H1 (cell line): ENCODE measurements around the gene FCAR. TPM values are rescaled to one million over a fixed set of nuclear protein-coding genes. Genes with fewer than 3 reads are reported as not detected.

Source experiments
- CTCF ChIA-PET: fragments of 300-600 bp; sonication (Branson Sonifier 250); formaldehyde crosslinking; loops from one replicate; lab custom pipeline; 2021; ENCODE audit not compliant: partially characterized antibody; lab: Charles Lee
- POLR2A ChIA-PET: fragments of 300-600 bp; sonication (Branson Sonifier 250); formaldehyde crosslinking; loops from one replicate; lab custom pipeline; 2021; ENCODE audit warnings: inconsistent platforms; ENCODE audit not compliant: partially characterized antibody; lab: Charles Lee
- DNase-seq, 2 experiments: peaks; one replicate each; pipeline versions ENCODE4 v3.0.0 to v3.0.0-alpha.2; 2010 to 2022; ENCODE audit warnings: low spot score in 2 of 2, low read depth in 1 of 2, mixed read lengths in 1 of 2
- FAIRE-seq: peaks from 2 replicates; lab custom pipeline; 2011; peaks lifted over from hg19 to GRCh38; lab: Jason Lieb, UNC
- H2AFZ ChIP-seq: 2 replicates; pipeline ENCODE4 v1.8.1; 2012; ENCODE audit warnings: low read length, inconsistent platforms
- H2AK5ac ChIP-seq: 2 replicates; pipeline ENCODE4 v1.6.1; 2013; ENCODE audit warnings: low read depth, low read length
- H2BK120ac ChIP-seq: replicated peaks from 2 replicates; pipeline ENCODE3; 2013; ENCODE audit warnings: low read depth, low read length, inconsistent platforms
- H2BK12ac ChIP-seq: 2 replicates; pipeline ENCODE4 v1.6.1; 2013; ENCODE audit warnings: low read depth, low read length
- H2BK15ac ChIP-seq: 2 replicates; pipeline ENCODE4 v1.6.1; 2013; ENCODE audit warnings: low read length
- H2BK20ac ChIP-seq: 2 replicates; pipeline ENCODE4 v1.6.1; 2013; ENCODE audit warnings: low read length
- H2BK5ac ChIP-seq: 2 replicates; pipeline ENCODE4 v1.6.1; 2013; ENCODE audit warnings: low read depth, low read length
- H3K14ac ChIP-seq: 2 replicates; pipeline ENCODE4 v1.6.1; 2013; ENCODE audit warnings: inconsistent platforms; ENCODE audit not compliant: insufficient read length
- H3K18ac ChIP-seq: 2 replicates; pipeline ENCODE4 v1.6.1; 2013; ENCODE audit warnings: low read length; ENCODE audit errors: extremely low read depth
- H3K23ac ChIP-seq: 2 replicates; pipeline ENCODE4 v1.6.1; 2013; ENCODE audit warnings: inconsistent platforms; ENCODE audit not compliant: insufficient read length
- H3K23me2 ChIP-seq: 2 replicates; pipeline ENCODE4 v1.6.1; 2013; ENCODE audit warnings: low read depth, low read length
- H3K27ac ChIP-seq: 2 replicates; pipeline ENCODE4 v1.6.1; 2011; ENCODE audit warnings: low read depth, low read length, inconsistent platforms
- H3K27me3 ChIP-seq, 4 experiments: replicated peaks in 1 of 4; 1 replicate in 1 of 4; 2 replicates in 3 of 4; pipeline versions ENCODE4 v1.6.1 to v1.8.1; 2011 to 2013; ENCODE audit warnings: low read length in 3 of 4, mild to moderate bottlenecking in 3 of 4, inconsistent platforms in 2 of 4, mixed read lengths in 2 of 4, moderate library complexity in 1 of 4; ENCODE audit not compliant: control insufficient read depth in 3 of 4, insufficient read depth in 3 of 4; ENCODE audit errors: extremely low read depth in 1 of 4
- H3K36me3 ChIP-seq, 4 experiments: 2 replicates each; pipeline versions ENCODE4 v1.6.1 to v1.8.1; 2011 to 2013; ENCODE audit warnings: mild to moderate bottlenecking in 4 of 4, low read length in 3 of 4, moderate library complexity in 2 of 4, control low read depth in 1 of 4, inconsistent platforms in 1 of 4; ENCODE audit not compliant: insufficient read depth in 4 of 4, control insufficient read depth in 2 of 4
- H3K4ac ChIP-seq: replicated peaks from 2 replicates; pipeline ENCODE3; 2013; ENCODE audit warnings: low read length, low read depth, mixed read lengths, inconsistent platforms; ENCODE audit not compliant: insufficient read length
- H3K4me1 ChIP-seq, 4 experiments: replicated peaks in 1 of 4; 1 replicate in 1 of 4; 2 replicates in 3 of 4; pipeline versions ENCODE4 v1.6.1 to v1.8.1; 2011 to 2013; ENCODE audit warnings: low read length in 3 of 4, inconsistent platforms in 2 of 4, mixed read lengths in 1 of 4; ENCODE audit not compliant: insufficient read depth in 4 of 4, control insufficient read depth in 3 of 4
- H3K4me2 ChIP-seq, 2 experiments: 2 replicates each; pipeline versions ENCODE4 v1.6.1 to v1.8.1; 2011 to 2013; ENCODE audit warnings: low read depth in 2 of 2, low read length in 2 of 2, control low read depth in 1 of 2, inconsistent platforms in 1 of 2, mild to moderate bottlenecking in 1 of 2; ENCODE audit not compliant: insufficient read depth in 1 of 2
- H3K4me3 ChIP-seq, 4 experiments: fragments of 200-600, 300-600 bp in 1 of 4; sonication (generic), shearing (Covaris generic), sonication (Bioruptor Twin) in 1 of 4; 2 replicates each; pipeline versions ENCODE4 v1.5.1 to v1.8.1; 2011 to 2016; ENCODE audit warnings: low read length in 4 of 4, low read depth in 3 of 4, control low read depth in 2 of 4, inconsistent platforms in 2 of 4, mild to moderate bottlenecking in 2 of 4, mixed read lengths in 1 of 4, moderate library complexity in 1 of 4; ENCODE audit not compliant: insufficient read depth in 2 of 4; ENCODE audit errors: extremely low read depth in 1 of 4
- H3K56ac ChIP-seq: replicated peaks from 2 replicates; pipeline ENCODE3; 2013; ENCODE audit warnings: low read depth, mild to moderate bottlenecking, mixed read lengths, low read length, inconsistent platforms; ENCODE audit not compliant: insufficient read length
- H3K79me1 ChIP-seq: 2 replicates; pipeline ENCODE4 v1.6.1; 2013; ENCODE audit warnings: low read depth, low read length, control low read depth
- H3K79me2 ChIP-seq, 2 experiments: 2 replicates each; pipeline versions ENCODE4 v1.6.1 to v1.8.1; 2012 to 2013; ENCODE audit warnings: low read length in 2 of 2, mild to moderate bottlenecking in 2 of 2, inconsistent platforms in 1 of 2; ENCODE audit not compliant: insufficient read depth in 2 of 2, control insufficient read depth in 1 of 2
- H3K9ac ChIP-seq, 4 experiments: replicated peaks in 1 of 4; 1 replicate in 1 of 4; 2 replicates in 3 of 4; pipeline versions ENCODE4 v1.6.1 to v1.8.1; 2011 to 2013; ENCODE audit warnings: low read depth in 3 of 4, low read length in 3 of 4, control low read depth in 2 of 4, mild to moderate bottlenecking in 2 of 4, moderate library complexity in 2 of 4, inconsistent platforms in 1 of 4; ENCODE audit errors: extremely low read depth in 1 of 4
- H3K9me3 ChIP-seq, 2 experiments: 2 replicates each; pipeline versions ENCODE4 v1.6.1 to v1.8.1; 2012 to 2013; ENCODE audit warnings: mild to moderate bottlenecking in 2 of 2, moderate library complexity in 2 of 2, control low read depth in 1 of 2, inconsistent platforms in 1 of 2, low read depth in 1 of 2, low read length in 1 of 2, mixed read lengths in 1 of 2; ENCODE audit not compliant: insufficient read depth in 2 of 2
- H4K20me1 ChIP-seq, 2 experiments: replicated peaks in 1 of 2; 2 replicates each; pipeline versions ENCODE3 to v1.8.1; 2011 to 2013; ENCODE audit warnings: inconsistent platforms in 2 of 2, low read length in 2 of 2, mild to moderate bottlenecking in 1 of 2; ENCODE audit not compliant: insufficient read depth in 2 of 2, control insufficient read depth in 1 of 2
- H4K5ac ChIP-seq: 2 replicates; pipeline ENCODE4 v1.6.1; 2013; ENCODE audit warnings: low read length, low read depth, mixed read lengths, inconsistent platforms; ENCODE audit not compliant: insufficient read length
- H4K8ac ChIP-seq: 2 replicates; pipeline ENCODE4 v1.8.0; 2013; ENCODE audit warnings: mild to moderate bottlenecking, moderate library complexity, low read length, inconsistent platforms; ENCODE audit not compliant: insufficient read depth; ENCODE audit errors: extremely low read depth
- H4K91ac ChIP-seq: replicated peaks from 2 replicates; pipeline ENCODE3; 2013; ENCODE audit warnings: low read length, mixed read lengths, inconsistent platforms; ENCODE audit not compliant: insufficient read length
- FOSL1 ChIP-seq: IDR thresholded peaks from 2 replicates; pipeline ENCODE4 v1.6.1; 2011; ENCODE audit warnings: mild to moderate bottlenecking, low read depth, low read length, moderate library complexity; ENCODE audit not compliant: insufficient read depth
- RXRA ChIP-seq: IDR thresholded peaks from 2 replicates; pipeline ENCODE4 v1.6.1; 2011; ENCODE audit warnings: low read depth, mild to moderate bottlenecking, low read length, moderate library complexity; ENCODE audit not compliant: insufficient read depth
- WGBS, 2 experiments: shearing (Covaris generic) in 1 of 2; methylation state at CpG; one replicate each; pipeline versions ENCODE4 v1.1.6 to v1.1.7; 2013 to 2015; ENCODE audit warnings: low lambda C conversion rate in 2 of 2, mixed read lengths in 2 of 2, inconsistent platforms in 1 of 2, low coverage in 1 of 2, missing lambda C conversion rate in 1 of 2; ENCODE audit not compliant: insufficient replicate concordance in 2 of 2, insufficient coverage in 1 of 2, insufficient read length in 1 of 2; ENCODE audit errors: extremely low coverage in 1 of 2, missing lambda C conversion rate in 1 of 2; 5-methylcytosine and 5-hydroxymethylcytosine counted together
- polyA plus RNA-seq, 7 experiments: library from polyadenylated mRNA; depleted of rRNA in 3 of 7; stranded (reverse) in 5 of 7; unstranded in 2 of 7; fragments of >200 nt in 5 of 7; fragments of 200-250 nt in 2 of 7; gene quantifications; 1 replicate in 5 of 7; 2 replicates in 1 of 7; 4 replicates in 1 of 7; pipeline versions ENCODE4 v1.2.1 to v1.2.3, GENCODE V29; 2011 to 2013; ENCODE audit warnings: missing spikeins in 2 of 7, mixed read lengths in 2 of 7
- total RNA-seq: library from RNA; stranded (reverse); fragmentation: NEBNext Ultra II Directional; extraction: Animal tissue kit (Norgen Biotek cat#: 25700); gene quantifications from 2 replicates; pipeline ENCODE4 v1.2.1, GENCODE V29; 2021

Gene FCAR
- total and polyA plus RNA-seq, 2 of the 8 experiments (the other 6 are each of a cell fraction or from before 2014, with no cell fraction given), result not detected

DNA sequence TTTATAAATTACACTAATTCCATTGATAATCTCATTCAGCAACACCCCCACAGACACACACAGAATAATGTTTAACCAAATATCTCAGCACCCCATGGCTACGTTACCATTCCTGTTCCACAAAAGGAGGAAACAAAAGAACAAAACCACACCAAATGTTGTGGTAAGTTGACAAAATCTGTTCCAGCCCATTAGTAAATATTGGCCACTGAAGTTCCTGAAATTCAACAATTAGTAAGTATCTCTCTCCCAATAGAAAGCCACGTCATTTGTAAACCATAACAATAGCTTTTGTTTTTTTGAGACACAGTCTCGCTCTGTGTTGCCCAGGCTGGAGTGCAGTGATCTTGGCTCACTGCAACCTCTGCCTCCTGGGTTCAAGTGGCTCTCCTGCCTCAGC is 2.3 kb upstream of the FCAR start:
- H3K79me1 ChIP-seq, result no peaks in the 10 kb centered on the region
- no peaks in the 10 kb centered on the region for H3K23me2 ChIP-seq
- no peak overlapping the region for H4K5ac ChIP-seq
- no peaks in the 10 kb centered on the region for H3K27me3 ChIP-seq
- no peak overlapping the region for H2AK5ac ChIP-seq
- H3K14ac ChIP-seq, result no peak overlapping the region
- no peak overlapping the region for H2AFZ ChIP-seq
- no peaks in the 10 kb centered on the region for H3K36me3 ChIP-seq
- H3K4me2 ChIP-seq, result no peak overlapping the region
- DNase-seq (no peak), FAIRE-seq (no peak)
- H2BK12ac ChIP-seq, result no peak overlapping the region
- H3K4me3 ChIP-seq, result no peak overlapping the region
- no peak overlapping the region for H2BK15ac ChIP-seq
- ChIA-PET CTCF (interaction anchor here (0.6 to 1.3 kb wide), 2 partner anchors 13 to 20 kb away, joined by 3 read pairs; no protein-coding TSS in a partner anchor), POLR2A (interaction anchor here (0.6 kb wide), 1 partner anchor 76 kb away, joined by 6 read pairs; no protein-coding TSS in a partner anchor)
- H3K23ac ChIP-seq, result no peak overlapping the region
- no peak overlapping the region for H2BK5ac ChIP-seq
- H3K4ac ChIP-seq, result no peak overlapping the region
- no peaks in the 10 kb centered on the region for H4K20me1 ChIP-seq
- H3K18ac ChIP-seq, result no peak overlapping the region
- H3K9ac ChIP-seq, result no peak overlapping the region
- no peak overlapping the region for H2BK120ac ChIP-seq
- H3K56ac ChIP-seq, result no peak overlapping the region
- WGBS, 2 experiments, result 68% methylated on average over 3 of the region's 3 CpGs; no CpG with 5 or more reads in 1 of the 2 experiments
- H4K8ac ChIP-seq, result no peak overlapping the region
- no peak overlapping the region for H2BK20ac ChIP-seq
- no peaks in the 10 kb centered on the region for H3K79me2 ChIP-seq
- H4K91ac ChIP-seq, result no peak overlapping the region
- no peaks in the 10 kb centered on the region for H3K4me1 ChIP-seq
- H3K27ac ChIP-seq, result no peak overlapping the region
- peaks cover 0 to 10% of the 10 kb centered on the region in 2 experiments; a peak in 3 of 4 replicates for H3K9me3 ChIP-seq
- no peak for TF ChIP-seq FOSL1
- no peak for TF ChIP-seq RXRA
